H1 (cell line): Measurements from ENCODE around the gene DPEP1. TPM values are rescaled to one million over a fixed set of nuclear protein-coding genes. Genes with fewer than 3 reads are reported as not detected.

Experiments used
- CHD2 ChIP-seq: IDR thresholded peaks from 2 replicates; pipeline ENCODE4 v1.6.1; 2012; ENCODE audit warnings: low read length, improper control_type of control experiment
- EGR1 ChIP-seq: IDR thresholded peaks from 2 replicates; pipeline ENCODE4 v1.6.1; 2011; ENCODE audit warnings: low read depth, low read length, borderline replicate concordance
- FOSL1 ChIP-seq: IDR thresholded peaks from 2 replicates; pipeline ENCODE4 v1.6.1; 2011; ENCODE audit warnings: mild to moderate bottlenecking, low read depth, low read length, moderate library complexity; ENCODE audit not compliant: insufficient read depth
- HDAC2 ChIP-seq, 2 experiments: fragments of 300-600 bp in 1 of 2; sonication (generic) in 1 of 2; IDR thresholded peaks; 2 replicates each; pipeline ENCODE4 v1.6.1; 2011 to 2012; ENCODE audit warnings: low read depth in 2 of 2, low read length in 2 of 2, mild to moderate bottlenecking in 2 of 2, moderate library complexity in 2 of 2, borderline replicate concordance in 1 of 2, inconsistent platforms in 1 of 2
- HDAC6 ChIP-seq: IDR thresholded peaks from one replicate; pipeline ENCODE4 v1.7.1; 2012; ENCODE audit warnings: low read depth, mild to moderate bottlenecking, inconsistent platforms, low read length, moderate library complexity
- POU5F1 ChIP-seq: IDR thresholded peaks from 2 replicates; pipeline ENCODE4 v1.6.1; 2011; ENCODE audit warnings: low read depth, mild to moderate bottlenecking, low read length, moderate library complexity
- RAD21 ChIP-seq, 2 experiments: IDR thresholded peaks in 1 of 2; conservative IDR thresholded peaks in 1 of 2; 2 replicates each; pipeline ENCODE4 v1.6.1; 2011; ENCODE audit warnings: low read depth in 2 of 2, low read length in 2 of 2, improper control_type of control experiment in 1 of 2, inconsistent platforms in 1 of 2, mild to moderate bottlenecking in 1 of 2, moderate library complexity in 1 of 2
- RNF2 ChIP-seq: fragments of 200-900, 300-1000 bp; sonication (generic); IDR thresholded peaks from 2 replicates; pipeline ENCODE4 v1.7.1; 2016; ENCODE audit warnings: borderline replicate concordance, low read depth, mild to moderate bottlenecking, antibody characterized with exemption, low read length; ENCODE audit not compliant: poor library complexity, severe bottlenecking; ENCODE audit errors: missing control alignments
- polyA plus RNA-seq, 7 experiments: library from polyadenylated mRNA; depleted of rRNA in 3 of 7; stranded (reverse) in 5 of 7; unstranded in 2 of 7; fragments of >200 nt in 5 of 7; fragments of 200-250 nt in 2 of 7; gene quantifications; 1 replicate in 5 of 7; 2 replicates in 1 of 7; 4 replicates in 1 of 7; pipeline versions ENCODE4 v1.2.1 to v1.2.3, GENCODE V29; 2011 to 2013; ENCODE audit warnings: missing spikeins in 2 of 7, mixed read lengths in 2 of 7
- total RNA-seq: library from RNA; stranded (reverse); fragmentation: NEBNext Ultra II Directional; extraction: Animal tissue kit (Norgen Biotek cat#: 25700); gene quantifications from 2 replicates; pipeline ENCODE4 v1.2.1, GENCODE V29; 2021
- TF ChIP-seq, protein P1 (sequence below): IDR thresholded peaks from 2 replicates; pipeline ENCODE4 v1.6.1; 2011; ENCODE audit warnings: low read depth, mild to moderate bottlenecking, low read length; ENCODE audit not compliant: insufficient read depth

DPEP1 gene
- total and polyA plus RNA-seq, 2 of the 8 experiments (the other 6 are each of a cell fraction or from before 2014, with no cell fraction given), result 2.8 to 3.1 TPM

- no peak for TF ChIP-seq HDAC2 (IDR thresholded peaks at IDR 0.05; ENCODE audit: borderline replicate concordance in 1 of 2, low read depth in 2 of 2, low read length in 2 of 2)
- no peak for TF ChIP-seq RAD21 (IDR thresholded peaks at IDR 0.05 in 1 of 2, conservative IDR thresholded peaks at IDR 0.05 in 1 of 2; ENCODE audit: low read depth in 2 of 2, low read length in 2 of 2)
- TF ChIP-seq CHD2, result no peak
- TF ChIP-seq FOSL1, result no peak
- TF ChIP-seq POU5F1, result no peak
- TF ChIP-seq EGR1, result no peak
- TF ChIP-seq HDAC6, result no peak
- no peak for TF ChIP-seq RNF2
- TF ChIP-seq, protein P1, sequence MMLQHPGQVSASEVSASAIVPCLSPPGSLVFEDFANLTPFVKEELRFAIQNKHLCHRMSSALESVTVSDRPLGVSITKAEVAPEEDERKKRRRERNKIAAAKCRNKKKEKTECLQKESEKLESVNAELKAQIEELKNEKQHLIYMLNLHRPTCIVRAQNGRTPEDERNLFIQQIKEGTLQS, result no peak
- TF ChIP-seq, all 59 proteins: peak for 0
Measured at GRCh38 chr16:89656435-89657121, 43.1 kb downstream of the DPEP1 start (continued).
